H4 (cell line): Measurements from ENCODE around the gene SRSF10. TPM values are rescaled to one million over a fixed set of nuclear protein-coding genes. Genes with fewer than 3 reads are reported as not detected.
"Not testable (repeated sequence)": the region's sequence is repeated elsewhere in the genome, so short reads cannot be mapped to it uniquely, and the experiment has no call there.

Experiments used
- DNase-seq: peaks from one replicate; pipeline ENCODE4 v3.0.0-alpha.2; 2015; ENCODE audit warnings: low spot score
- total RNA-seq: library from RNA; depleted of rRNA; stranded (reverse); fragments of >200 nt; shearing (Covaris generic); gene quantifications from 2 replicates; pipeline ENCODE4 v1.2.3, GENCODE V29; 2014; rRNA removed

The SRSF10 gene
- 80.0 and 83.4 TPM in 2 replicates for total RNA-seq

DNA sequence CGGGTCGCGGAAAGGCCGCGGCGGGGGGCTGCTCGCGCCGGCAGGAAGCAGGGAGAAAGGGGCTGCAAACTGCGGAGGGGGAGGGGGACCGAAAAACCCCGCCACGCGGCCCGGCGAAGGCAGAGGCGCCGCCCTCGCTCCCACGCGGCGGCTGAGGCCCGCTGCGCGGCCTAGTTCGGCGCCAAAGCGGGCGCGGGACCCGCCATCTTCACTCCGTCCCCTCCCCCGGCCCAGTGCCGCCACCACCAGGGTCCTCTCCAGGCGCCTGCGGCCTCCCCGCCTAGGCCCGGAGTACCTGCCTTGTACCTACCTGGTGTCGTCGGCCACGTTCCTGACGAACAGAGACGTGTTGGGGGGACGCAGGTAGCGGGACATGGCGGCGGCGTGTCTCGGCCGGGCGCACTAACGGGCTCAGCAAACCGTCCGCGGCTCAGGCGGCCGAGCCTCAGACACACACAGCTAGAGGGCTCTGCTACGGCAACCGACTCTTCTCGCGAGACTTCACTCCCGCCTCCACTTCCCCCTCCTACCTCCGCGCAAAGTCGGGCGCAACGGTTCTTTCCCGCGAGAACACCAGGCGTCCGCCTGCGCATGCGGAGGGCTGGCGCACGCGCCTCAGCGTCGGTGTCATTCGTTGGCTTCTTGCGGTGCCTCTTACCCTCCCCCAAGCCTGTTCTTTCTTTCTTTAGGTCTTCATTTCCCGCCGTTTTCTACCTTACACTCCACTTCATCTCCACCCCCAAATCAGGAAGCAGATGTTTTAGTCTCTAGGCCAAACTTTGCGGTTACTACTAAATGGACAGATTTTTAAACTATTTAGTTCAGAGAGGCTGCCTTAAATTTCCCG lies at the start of gene SRSF10:
SRSF10 (minus strand) TSS at position 447 of the 847 bp plus-strand sequence; CDS start at position 375, 72 bp downstream.
- peak; percentile 99 for DNase-seq

DNA sequence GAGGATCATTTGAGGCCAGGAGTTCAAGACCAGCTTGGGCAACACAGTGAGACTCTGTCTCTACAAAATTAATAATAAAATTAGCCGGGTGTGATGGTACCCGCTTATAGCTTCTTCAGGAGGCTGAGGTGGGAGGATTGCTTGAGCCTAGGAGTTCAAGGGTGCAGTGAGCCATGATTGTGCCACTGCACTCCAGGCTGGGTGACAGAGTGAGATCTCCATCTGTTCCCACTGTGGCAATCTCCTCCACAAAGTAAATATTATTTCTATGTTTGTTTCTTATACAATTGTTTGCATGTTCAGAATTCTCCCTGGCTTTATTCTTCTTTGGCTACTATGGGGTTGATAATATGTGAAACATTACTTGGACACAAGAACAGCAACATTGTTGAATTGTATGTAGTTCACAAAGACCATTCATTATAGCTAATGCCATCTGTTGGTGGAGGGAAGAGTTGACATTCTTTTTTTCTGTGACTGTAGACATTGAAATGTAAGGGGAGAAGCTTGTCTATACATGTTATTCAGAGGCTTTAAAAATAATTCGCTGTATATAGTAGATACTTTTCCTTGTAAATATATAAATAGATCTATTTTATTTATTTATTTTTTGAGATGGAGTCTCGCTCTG lies 47.8 kb upstream of the SRSF10 start:
- peak; percentile 35 for DNase-seq

DNA sequence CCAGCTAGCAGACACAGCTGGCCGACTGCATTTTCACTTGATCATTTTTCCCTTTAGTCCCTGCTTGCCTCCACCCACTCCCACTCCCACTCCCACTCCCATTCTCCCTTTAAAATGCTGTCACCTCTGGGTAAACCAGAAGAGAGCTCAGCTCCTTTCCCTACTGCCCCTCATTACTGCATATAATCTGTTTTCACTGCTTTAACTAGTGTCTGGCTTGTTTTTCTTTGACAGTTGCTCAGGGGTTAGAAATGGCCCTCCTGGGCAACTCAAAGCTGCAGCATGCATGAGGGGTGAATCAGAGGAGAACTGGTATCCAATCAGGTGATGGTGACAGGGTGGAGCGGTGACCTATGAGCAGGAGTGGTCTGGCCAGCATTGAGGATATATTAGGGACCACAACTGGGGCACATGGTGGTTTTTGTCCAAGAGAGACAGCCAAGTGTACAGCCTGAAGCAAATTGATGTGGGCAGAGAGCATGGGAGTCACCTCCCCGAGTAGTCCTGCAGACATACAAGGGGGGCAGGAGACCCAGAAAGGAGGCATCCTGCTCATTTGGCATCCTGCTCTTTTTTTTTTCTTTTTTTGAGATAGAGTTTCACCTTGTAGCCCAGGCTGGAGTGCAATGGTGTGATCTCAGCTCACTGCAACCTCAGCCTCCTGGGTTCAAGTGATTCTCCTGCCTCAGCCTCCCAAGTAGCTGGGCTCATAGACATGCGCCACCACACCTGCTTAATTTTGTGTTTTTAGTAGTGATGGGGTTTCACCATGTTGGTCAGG lies 42.6 kb upstream of the SRSF10 start:
- DNase-seq, result peak; percentile 55

- DNase-seq, result no peak
These were observed 41.5 kb upstream of the SRSF10 start for GRCh38 chr1:24021403-24022266.

DNA sequence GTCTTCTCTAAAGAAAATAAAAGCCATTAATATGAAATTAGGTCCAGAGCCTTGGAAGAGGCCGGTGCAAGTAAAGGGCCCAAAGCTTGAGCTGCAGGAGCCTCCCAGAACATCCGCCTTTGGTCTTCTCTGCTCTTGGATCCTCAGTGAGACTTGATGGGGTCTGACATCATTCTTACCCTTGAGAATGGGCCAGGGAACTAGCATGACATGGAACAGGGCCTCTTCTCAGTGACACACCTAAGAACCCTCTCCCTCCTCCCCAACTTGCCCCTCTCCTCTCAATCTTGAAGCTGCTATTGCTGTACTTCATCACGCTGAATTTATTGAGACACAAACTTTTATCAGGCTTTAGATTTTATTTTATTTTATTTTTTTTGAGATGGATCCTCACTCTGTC lies 40.3 kb upstream of the SRSF10 start:
- DNase-seq, result no peak

GRCh38 chr1:24020025-24020424 lies 39.9 kb upstream of the SRSF10 start:
- no peak for DNase-seq

DNA sequence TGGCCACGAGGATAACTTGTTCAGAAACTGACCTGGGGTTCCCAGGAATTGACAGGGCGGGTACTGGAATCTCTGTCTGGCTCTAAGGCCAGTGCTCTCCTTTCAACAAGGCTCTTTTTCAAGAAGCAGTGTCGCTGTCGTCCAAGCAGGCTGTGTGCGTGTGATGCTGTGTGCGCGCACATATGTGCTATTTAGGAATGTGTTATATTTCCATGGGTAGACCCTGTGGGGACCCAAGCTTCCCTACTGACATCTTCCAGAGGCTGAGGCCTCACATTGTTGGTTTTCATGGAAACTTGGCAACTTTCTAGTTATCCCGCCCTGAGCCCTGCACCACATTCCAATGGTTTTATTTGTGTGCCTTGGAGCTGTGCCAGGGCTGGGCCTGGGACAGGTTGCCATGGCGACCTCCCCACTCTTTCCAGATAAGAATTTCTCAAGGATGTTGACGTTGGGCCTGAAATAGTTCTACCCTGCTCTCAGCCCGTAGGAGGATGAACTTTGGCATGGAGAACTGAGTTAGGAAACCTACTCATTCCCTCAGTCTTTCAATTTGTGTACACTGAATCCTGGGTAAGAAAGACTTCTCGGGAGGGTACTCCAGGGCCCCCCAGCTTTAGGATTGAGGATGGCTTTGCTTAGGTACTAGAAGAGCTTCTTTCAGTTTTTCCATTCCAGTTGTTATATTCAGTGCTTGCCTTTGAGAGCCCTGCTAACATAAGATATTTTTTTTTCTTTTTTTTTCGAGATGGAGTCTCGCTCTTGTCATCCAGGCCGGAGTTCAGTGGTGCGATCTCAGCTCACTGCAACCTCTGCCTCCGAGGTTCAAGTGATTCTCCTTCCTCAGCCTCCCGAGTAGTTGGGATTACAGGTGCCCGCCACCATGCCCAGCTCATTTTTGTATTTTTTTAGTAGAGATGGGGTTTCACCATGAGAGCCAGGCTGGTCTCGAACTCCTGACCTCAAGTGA lies 38.8 kb upstream of the SRSF10 start:
- peak; percentile 98 for DNase-seq

DNA sequence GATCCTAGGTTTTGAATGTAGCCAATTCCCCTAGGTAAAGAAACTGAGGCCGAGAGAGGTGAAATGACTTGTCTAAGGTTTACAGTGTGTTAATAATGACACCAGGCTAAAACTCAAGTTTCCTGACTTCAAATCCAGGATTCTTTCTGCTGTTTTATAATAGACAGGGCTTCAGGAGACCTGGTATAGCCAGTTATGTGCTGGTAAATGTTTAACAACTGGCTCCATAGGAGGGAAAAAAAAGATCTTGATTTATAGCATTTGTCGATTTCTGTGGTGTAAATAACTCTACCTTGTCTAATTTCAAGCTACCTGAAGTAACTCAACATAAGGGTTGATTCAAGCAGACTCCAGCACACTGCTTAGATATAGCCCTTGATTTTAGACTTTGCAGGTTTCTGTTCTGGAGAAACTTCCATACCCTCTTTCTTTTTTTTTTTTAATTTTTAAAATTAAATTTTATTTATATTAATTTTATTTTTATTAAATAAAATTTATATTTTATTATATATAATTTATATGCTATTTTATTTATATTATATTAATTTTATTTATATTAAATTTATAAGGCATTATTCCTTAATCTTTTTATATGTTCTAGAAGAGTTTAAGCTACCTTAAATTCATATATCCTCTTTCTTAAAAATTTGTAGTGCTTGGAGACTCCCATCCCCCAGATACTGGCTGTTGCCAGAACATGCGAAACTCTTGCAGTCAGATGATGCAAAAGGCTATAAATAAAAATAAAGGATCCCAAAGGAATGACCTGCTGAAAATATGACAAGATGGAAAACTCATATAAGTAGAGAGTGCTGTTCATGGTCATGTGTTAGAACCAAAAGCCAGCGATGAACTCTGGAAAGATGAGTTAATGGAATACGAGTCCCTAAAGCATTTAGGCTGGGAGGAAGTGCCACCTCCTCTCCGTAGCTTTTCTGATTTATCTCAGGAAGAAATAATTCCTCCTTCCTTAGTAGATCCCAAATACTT lies 35.4 kb upstream of the SRSF10 start:
- no peak for DNase-seq

GRCh38 chr1:24012878-24013277 lies 32.8 kb upstream of the SRSF10 start:
- DNase-seq, result not testable (repeated sequence)

DNA sequence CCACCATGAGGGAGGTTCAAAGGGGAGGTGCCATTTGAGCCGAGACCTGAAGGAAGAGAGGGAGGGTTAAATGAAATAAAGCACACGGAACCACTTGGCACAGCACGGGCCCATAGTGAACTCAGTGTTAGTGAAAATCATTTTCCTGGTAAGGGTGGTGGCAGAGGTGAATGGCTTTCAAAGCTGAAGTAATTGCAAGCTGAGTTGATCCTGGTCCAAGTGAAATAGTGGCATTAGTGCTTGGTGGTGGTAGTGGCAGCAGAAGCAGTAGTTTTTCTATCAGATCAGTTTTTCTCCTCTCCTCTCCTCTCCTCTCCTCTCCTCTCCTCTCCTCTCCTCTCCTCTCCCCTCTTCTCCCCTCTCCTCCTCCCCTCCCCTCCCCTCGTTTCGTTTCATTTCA lies 30.5 kb upstream of the SRSF10 start:
- DNase-seq, result no peak

DNA sequence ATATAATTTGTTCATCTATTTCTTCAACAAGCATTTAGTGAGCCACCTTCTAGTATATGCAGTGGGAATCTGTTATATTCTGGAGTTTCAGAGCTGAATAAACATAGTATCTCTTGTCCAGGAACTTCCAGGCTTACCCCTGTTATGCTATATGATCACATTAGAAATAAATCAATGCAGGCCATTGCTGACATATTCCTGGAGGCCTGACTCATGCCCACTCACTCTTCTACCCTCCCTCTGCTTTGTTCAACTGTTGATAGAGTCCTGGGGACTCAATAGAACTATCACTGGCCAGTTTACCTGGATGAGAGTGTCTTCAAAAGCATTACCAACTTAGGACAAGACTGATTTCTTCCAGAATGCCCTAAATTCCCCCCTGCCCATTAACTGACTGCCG lies 29.3 kb upstream of the SRSF10 start:
- DNase-seq, result no peak

GRCh38 chr1:24008574-24009184 lies 28.6 kb upstream of the SRSF10 start:
- not testable (repeated sequence) for DNase-seq

DNA sequence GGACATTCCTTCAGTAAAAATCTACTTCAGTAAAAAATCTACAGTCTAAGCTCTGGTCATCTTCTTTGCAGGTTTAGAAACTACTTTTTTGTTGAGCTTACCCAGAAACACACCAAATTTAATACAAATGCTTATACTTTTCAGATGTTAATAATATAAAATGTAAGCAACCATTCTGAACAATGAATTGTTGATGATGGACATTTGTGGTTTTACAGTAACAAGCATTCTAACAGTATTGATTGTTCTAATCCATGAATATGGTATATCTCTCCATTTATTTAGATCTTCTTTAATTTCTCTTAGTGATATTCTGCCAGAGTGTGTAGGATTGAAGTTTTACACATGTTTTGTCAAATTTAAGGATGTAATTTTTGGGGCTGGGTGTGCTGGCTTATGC lies 27.0 kb upstream of the SRSF10 start:
- DNase-seq, result no peak

GRCh38 chr1:24005163-24005562 lies 25.0 kb upstream of the SRSF10 start:
- no peak for DNase-seq

DNA sequence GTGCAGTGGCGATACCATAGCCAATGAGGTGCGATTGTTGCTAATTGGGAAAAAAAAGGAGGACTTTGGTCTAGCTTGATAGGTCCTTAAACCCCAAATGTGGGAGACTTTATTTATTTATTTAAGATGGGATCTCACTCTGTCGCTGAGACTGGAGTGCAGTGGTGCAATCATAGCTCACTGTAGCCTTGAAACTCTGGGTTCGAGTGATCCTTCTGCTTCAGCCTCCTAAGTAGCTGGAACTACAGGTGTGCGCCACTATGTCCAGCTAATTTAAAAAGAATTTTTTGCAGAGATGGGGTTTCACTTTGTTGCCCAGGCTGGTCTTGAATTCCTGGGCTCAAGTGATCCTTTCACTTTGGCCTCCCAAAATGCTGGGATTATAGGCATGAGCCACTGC lies 24.0 kb upstream of the SRSF10 start:
- DNase-seq, result no peak

GRCh38 chr1:24003331-24003972 lies 23.3 kb upstream of the SRSF10 start:
- peak; percentile 76 for DNase-seq

DNA sequence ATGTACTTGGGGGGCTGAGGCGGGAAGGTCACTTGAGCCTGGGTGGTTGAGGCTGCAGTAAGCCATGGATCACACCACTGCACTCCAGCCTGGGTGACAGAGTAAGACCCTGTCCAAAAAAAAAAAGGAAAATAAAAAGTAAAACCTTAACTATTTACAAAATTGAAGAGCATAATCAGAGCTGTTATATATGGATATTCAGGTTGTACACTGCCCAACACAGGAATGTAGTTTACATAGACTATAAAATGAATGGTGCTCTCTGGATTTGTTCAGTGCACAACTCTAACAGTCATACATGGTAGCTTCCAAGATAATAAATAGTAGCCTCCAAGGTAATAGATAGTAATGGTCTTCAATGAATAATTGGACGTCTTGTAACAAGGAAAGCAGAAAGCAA lies 22.6 kb upstream of the SRSF10 start:
- no peak for DNase-seq

DNA sequence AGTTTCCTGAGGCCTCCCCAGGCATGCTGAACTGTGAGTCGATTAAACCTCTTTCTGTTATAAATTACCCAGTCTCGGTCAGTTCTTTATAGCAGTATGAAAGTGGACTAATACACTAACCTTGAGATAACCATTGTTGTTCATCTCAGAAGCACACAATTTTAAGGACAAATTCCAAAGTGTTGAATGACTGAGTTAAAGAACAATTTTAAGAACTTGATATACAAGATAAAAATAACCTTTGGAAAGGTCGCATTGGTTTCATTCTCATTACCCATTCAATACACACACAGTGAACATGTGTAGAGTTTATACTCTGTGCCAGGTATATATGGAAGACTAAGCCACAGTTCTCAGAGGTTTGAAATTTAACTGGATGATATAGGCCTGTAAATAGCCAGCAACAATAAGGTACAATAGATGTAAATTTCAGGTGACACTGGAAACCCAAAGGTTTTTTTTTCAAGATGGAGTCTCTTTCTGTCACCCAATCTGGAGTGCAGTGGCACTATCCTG lies 19.1 kb upstream of the SRSF10 start:
- no peak for DNase-seq
